Neuronal stem cell (in vitro differentiated cells): ENCODE results near the gene DUSP2.

Source experiments
- DNase-seq: peaks from one replicate; pipeline ENCODE4 v3.0.0-alpha.2; 2013; ENCODE audit warnings: low spot score
- H2AFZ ChIP-seq: one replicate; pipeline ENCODE4 v1.6.1; 2013; ENCODE audit warnings: mild to moderate bottlenecking, low read length, inconsistent platforms
- H2AK5ac ChIP-seq: 2 replicates; pipeline ENCODE4 v1.6.1; 2013; ENCODE audit warnings: low read depth, mild to moderate bottlenecking, inconsistent platforms, low read length, moderate library complexity, mixed read lengths
- H2BK120ac ChIP-seq: 2 replicates; pipeline ENCODE4 v1.6.1; 2013; ENCODE audit warnings: low read depth, mild to moderate bottlenecking, inconsistent platforms, low read length, moderate library complexity, mixed read lengths
- H2BK12ac ChIP-seq: one replicate; pipeline ENCODE4 v1.6.1; 2013; ENCODE audit warnings: low read length, inconsistent platforms
- H2BK15ac ChIP-seq: 2 replicates; pipeline ENCODE4 v1.6.1; 2013; ENCODE audit warnings: mild to moderate bottlenecking, low read length, inconsistent platforms, mixed read lengths
- H2BK5ac ChIP-seq: one replicate; pipeline ENCODE4 v1.6.1; 2013; ENCODE audit warnings: inconsistent platforms, mild to moderate bottlenecking, low read length, moderate library complexity
- H3K14ac ChIP-seq: one replicate; pipeline ENCODE4 v1.6.1; 2013; ENCODE audit warnings: low read length, inconsistent platforms
- H3K18ac ChIP-seq: 2 replicates; pipeline ENCODE4 v1.6.1; 2013; ENCODE audit warnings: low read length, inconsistent platforms
- H3K23ac ChIP-seq: 2 replicates; pipeline ENCODE4 v1.6.1; 2013; ENCODE audit warnings: low read depth, mild to moderate bottlenecking, mixed read lengths, low read length, inconsistent platforms; ENCODE audit not compliant: poor library complexity
- H3K27ac ChIP-seq: replicated peaks from 3 replicates; pipeline ENCODE4 v1.5.1; 2013; ENCODE audit warnings: low read length, inconsistent platforms
- H3K27me3 ChIP-seq, 3 experiments: 2 replicates each; pipeline ENCODE4 v1.6.1; 2013; ENCODE audit warnings: low read length in 3 of 3, mild to moderate bottlenecking in 2 of 3, inconsistent platforms in 1 of 3, low read depth in 1 of 3, mixed read lengths in 1 of 3, moderate library complexity in 1 of 3; ENCODE audit not compliant: control insufficient read depth in 3 of 3, insufficient read depth in 3 of 3
- H3K36me3 ChIP-seq, 2 donors: replicated peaks in 1 of 2; 2 replicates each; pipeline ENCODE4 v1.6.1; 2013; ENCODE audit warnings: low read length in 2 of 2; ENCODE audit not compliant: control insufficient read depth in 2 of 2, insufficient read depth in 2 of 2
- H3K4ac ChIP-seq: 2 replicates; pipeline ENCODE4 v1.6.1; 2013; ENCODE audit warnings: inconsistent platforms, mild to moderate bottlenecking, low read length, moderate library complexity
- H3K4me1 ChIP-seq, 2 donors: 1 replicate in 1 of 2; 2 replicates in 1 of 2; pipeline ENCODE4 v1.6.1; 2013; ENCODE audit warnings: low read length in 2 of 2, low read depth in 1 of 2; ENCODE audit not compliant: control insufficient read depth in 2 of 2, insufficient read depth in 1 of 2
- H3K4me2 ChIP-seq: one replicate; pipeline ENCODE4 v1.6.1; 2013; ENCODE audit warnings: mild to moderate bottlenecking, low read length, inconsistent platforms; ENCODE audit not compliant: insufficient read depth, poor library complexity, severe bottlenecking
- H3K4me3 ChIP-seq, 2 donors: 2 replicates each; pipeline ENCODE4 v1.5.1; 2013; ENCODE audit warnings: low read length in 2 of 2, mild to moderate bottlenecking in 2 of 2, inconsistent platforms in 1 of 2, moderate library complexity in 1 of 2
- H3K79me1 ChIP-seq: one replicate; pipeline ENCODE4 v1.6.1; 2013; ENCODE audit warnings: low read depth, mild to moderate bottlenecking, inconsistent platforms, low read length, moderate library complexity
- H3K9ac ChIP-seq: one replicate; pipeline ENCODE4 v1.6.1; 2013; ENCODE audit warnings: mild to moderate bottlenecking, low read depth, low read length, inconsistent platforms; ENCODE audit not compliant: poor library complexity
- H3K9me3 ChIP-seq, 2 donors: replicated peaks in 1 of 2; 2 replicates each; pipeline versions ENCODE3 to v1.6.1; 2013; ENCODE audit warnings: low read length in 2 of 2, mild to moderate bottlenecking in 2 of 2, inconsistent platforms in 1 of 2, low read depth in 1 of 2, mixed read lengths in 1 of 2, moderate library complexity in 1 of 2; ENCODE audit not compliant: control insufficient read depth in 2 of 2, insufficient read depth in 1 of 2
- H4K8ac ChIP-seq: one replicate; pipeline ENCODE4 v1.6.1; 2013; ENCODE audit warnings: low read depth, mild to moderate bottlenecking, inconsistent platforms, low read length, moderate library complexity
- H4K91ac ChIP-seq: one replicate; pipeline ENCODE4 v1.6.1; 2013; ENCODE audit warnings: low read length, low read depth, mild to moderate bottlenecking, inconsistent platforms; ENCODE audit not compliant: poor library complexity
- WGBS, 2 donors: extraction: QIAGEN DNeasy Blood & Tissue Kit; methylation state at CpG; one replicate each; pipeline ENCODE4 v1.1.7; 2013; ENCODE audit warnings: missing lambda C conversion rate in 2 of 2, mixed read lengths in 1 of 2; ENCODE audit not compliant: insufficient read length in 2 of 2, insufficient replicate concordance in 1 of 2; ENCODE audit errors: extremely low coverage in 2 of 2; 5-methylcytosine and 5-hydroxymethylcytosine counted together

Gene DUSP2

DNA sequence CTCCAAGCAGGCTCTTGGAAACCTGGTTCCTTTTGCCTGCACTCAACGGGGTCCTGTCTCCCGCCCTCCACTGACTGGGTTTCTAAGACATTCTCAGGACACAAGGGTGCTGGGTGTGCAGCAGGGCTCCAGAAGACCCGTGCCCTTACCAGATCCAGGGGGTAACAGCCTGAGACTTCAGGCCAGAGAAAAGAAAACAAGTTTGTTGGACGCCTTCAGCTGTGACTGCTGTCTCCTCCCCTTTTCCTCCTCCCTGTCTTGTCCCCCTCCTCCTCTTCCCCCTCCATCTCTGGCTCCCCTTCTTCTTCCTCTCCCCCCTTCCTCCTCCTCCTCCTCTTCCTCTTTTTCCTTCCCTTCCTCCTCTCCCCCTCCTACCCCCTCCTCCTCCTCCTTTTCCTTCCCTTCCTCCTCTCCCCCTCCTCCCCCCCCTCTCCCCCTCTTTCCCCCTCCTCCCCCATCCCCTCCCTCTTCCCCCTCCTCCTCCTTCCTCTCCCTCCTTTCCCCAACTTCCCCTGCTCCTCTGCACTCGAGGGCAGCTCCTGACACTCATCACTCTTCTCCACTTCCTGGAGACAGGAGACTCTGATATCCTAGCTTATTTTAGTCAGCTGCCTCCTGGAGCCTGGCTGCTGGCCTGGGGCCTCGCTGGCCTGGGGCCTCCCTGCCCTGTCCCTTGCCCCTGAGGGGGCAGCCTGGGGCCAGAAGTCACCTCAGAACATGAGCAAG is 41.3 kb downstream of the DUSP2 start:
- H4K91ac ChIP-seq: no peak overlapping the region
- peak overlapping the region; percentile 72 for H2BK15ac ChIP-seq
- H2BK12ac ChIP-seq: peak overlapping the region; percentile 64
- no peak overlapping the region for H3K4me3 ChIP-seq
- DNase-seq: no peak
- no peak overlapping the region for H3K27ac ChIP-seq
- no peak overlapping the region for H3K4ac ChIP-seq
- no peaks in the 10 kb centered on the region for H3K36me3 ChIP-seq
- H3K18ac ChIP-seq: peak overlapping the region; percentile 90
- H3K4me1 ChIP-seq: peaks cover 9 to 25% of the 10 kb centered on the region in 2 donors
- H3K23ac ChIP-seq: no peak overlapping the region
- no peak overlapping the region for H2BK5ac ChIP-seq
- peak overlapping the region; percentile 30 for H2BK120ac ChIP-seq
- no peak overlapping the region for H3K9ac ChIP-seq
- peaks cover 9 to 12% of the 10 kb centered on the region in 2 donors for H3K9me3 ChIP-seq
- H3K4me2 ChIP-seq: no peak overlapping the region
- no CpG with 5 or more reads among the region's 6 CpGs for WGBS, 2 donors
- H2AFZ ChIP-seq: peak overlapping the region; percentile 39
- no peaks in the 10 kb centered on the region for H3K79me1 ChIP-seq
- H4K8ac ChIP-seq: no peak overlapping the region
- H2AK5ac ChIP-seq: peak overlapping the region; percentile 98
- peaks cover 0 to 2% (median 0%) of the 10 kb centered on the region in 3 experiments for H3K27me3 ChIP-seq
- H3K14ac ChIP-seq: peak overlapping the region; percentile 85

DNA sequence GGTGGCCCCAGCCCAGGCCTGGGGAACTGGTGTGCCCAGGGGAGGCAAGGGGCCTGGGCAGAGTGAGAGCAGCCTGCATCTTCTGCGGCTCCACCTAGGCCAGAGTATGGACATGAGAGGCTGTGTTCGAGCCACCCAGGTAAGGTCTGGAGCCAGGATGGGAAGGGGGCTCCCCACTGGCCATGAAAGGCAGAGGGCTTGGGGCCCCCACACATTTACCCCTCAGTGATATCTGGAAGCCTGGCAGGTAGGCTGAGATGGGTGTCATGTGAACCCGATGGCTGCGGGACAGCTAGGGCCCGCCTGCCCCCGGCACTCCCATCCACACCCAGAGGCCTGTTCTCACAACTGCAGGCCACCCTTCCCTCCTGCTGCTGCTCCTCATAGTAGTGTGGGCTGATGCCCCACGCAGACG is 42.0 kb downstream of the DUSP2 start:
- H2BK120ac ChIP-seq: peak overlapping the region; percentile 4
- H3K4me3 ChIP-seq: no peak overlapping the region
- no CpG with 5 or more reads among the region's 8 CpGs for WGBS, 2 donors
- peak overlapping the region; percentile 80 for H3K9ac ChIP-seq
- peak overlapping the region; percentile 37 for H3K23ac ChIP-seq
- H3K36me3 ChIP-seq: no peaks in the 10 kb centered on the region
- peak overlapping the region; percentile 87 for H2BK12ac ChIP-seq
- peaks cover 0 to 3% (median 0%) of the 10 kb centered on the region in 3 experiments for H3K27me3 ChIP-seq
- H3K4me1 ChIP-seq: peaks cover 1 to 17% of the 10 kb centered on the region in 2 donors
- H2BK5ac ChIP-seq: no peak overlapping the region
- no peak for DNase-seq
- no peaks in the 10 kb centered on the region for H3K79me1 ChIP-seq
- H3K4me2 ChIP-seq: no peak overlapping the region
- no peak overlapping the region for H3K27ac ChIP-seq
- H4K8ac ChIP-seq: no peak overlapping the region
- H4K91ac ChIP-seq: no peak overlapping the region
- H2AK5ac ChIP-seq: peak overlapping the region; percentile 88
- no peak overlapping the region for H3K14ac ChIP-seq
- H3K9me3 ChIP-seq: peaks cover 9 to 12% of the 10 kb centered on the region in 2 donors
- H3K4ac ChIP-seq: peak overlapping the region; percentile 56
- H2AFZ ChIP-seq: peak overlapping the region; percentile 39
- H2BK15ac ChIP-seq: peak overlapping the region; percentile 78
- H3K18ac ChIP-seq: peak overlapping the region; percentile 36

DNA sequence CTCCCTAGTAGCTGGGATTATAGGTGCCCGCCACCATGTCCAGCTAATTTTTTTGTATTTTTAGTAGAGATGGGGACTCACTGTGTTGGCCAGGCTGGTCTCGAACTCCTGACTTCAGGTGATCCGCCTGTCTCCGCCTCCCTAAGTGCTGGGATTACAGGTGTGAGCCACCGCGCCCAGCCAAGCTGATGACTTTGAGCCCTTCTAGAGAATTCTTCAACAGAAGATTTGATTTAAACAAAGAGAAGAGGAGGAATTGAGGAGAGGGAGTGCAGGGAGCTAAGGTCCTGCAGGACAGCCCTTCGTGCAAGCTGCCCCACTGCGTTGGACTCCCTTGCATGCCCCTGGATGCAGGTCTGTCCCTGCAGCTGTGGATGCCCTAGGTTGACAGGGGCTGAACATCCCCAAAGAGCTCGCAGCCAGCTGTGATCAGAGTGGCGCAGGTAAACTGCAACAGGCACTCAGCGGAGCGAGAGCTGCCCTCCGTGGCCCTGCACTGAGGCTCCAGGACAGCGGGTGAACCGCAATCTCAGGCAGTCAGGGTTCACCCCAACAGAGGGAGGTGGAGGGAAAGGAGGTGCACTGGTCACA is 42.5 kb downstream of the DUSP2 start:
- Histone ChIP-seq H3K4me3 (no peak overlapping the region), H4K91ac (no peak overlapping the region), H2AFZ (no peak overlapping the region), H3K4me1 (peaks cover 0 to 12% of the 10 kb centered on the region in 2 donors), H4K8ac (no peak overlapping the region), H3K36me3 (no peaks in the 10 kb centered on the region), H3K23ac (peak overlapping the region; percentile 37), H3K14ac (no peak overlapping the region), H3K4me2 (no peak overlapping the region), H3K9ac (peak overlapping the region; percentile 80), H2BK15ac (peak overlapping the region; percentile 78), H2BK120ac (peak overlapping the region; percentile 4), H3K4ac (peak overlapping the region; percentile 56), H2BK5ac (no peak overlapping the region), H3K9me3 (peaks cover 9 to 12% of the 10 kb centered on the region in 2 donors), H3K27ac (no peak overlapping the region), H2BK12ac (peak overlapping the region; percentile 87), H3K18ac (peak overlapping the region; percentile 36), H2AK5ac (peak overlapping the region; percentile 88), H3K79me1 (no peaks in the 10 kb centered on the region), H3K27me3 (peaks cover 0 to 3% (median 0%) of the 10 kb centered on the region in 3 experiments)
- no peak for DNase-seq
- no CpG with 5 or more reads among the region's 15 CpGs for WGBS, 2 donors

- H2BK120ac ChIP-seq: no peak overlapping the region
- H3K27ac ChIP-seq: no peak overlapping the region
- peak overlapping the region; percentile 61 for H3K18ac ChIP-seq
Measured at GRCh38 chr2:96100893-96101304, 44.3 kb downstream of the DUSP2 start.

More at GRCh38 chr2:96100893-96101304, 44.3 kb downstream of the DUSP2 start:
- peak overlapping the region; percentile 14 for H2BK12ac ChIP-seq
- no peak overlapping the region for H3K4ac ChIP-seq
- H3K36me3 ChIP-seq: no peaks in the 10 kb centered on the region
- peak overlapping the region; percentile 46 for H2AFZ ChIP-seq
- whole genome bisulfite sequencing, 2 donors: no CpG with 5 or more reads among the region's 3 CpGs
- H3K14ac ChIP-seq: no peak overlapping the region
- DNase-seq: no peak
- H2BK5ac ChIP-seq: no peak overlapping the region
- H3K4me3 ChIP-seq: no peak overlapping the region
- H3K27me3 ChIP-seq: peaks cover 0 to 3% (median 0%) of the 10 kb centered on the region in 3 experiments
- no peaks in the 10 kb centered on the region for H3K79me1 ChIP-seq
- H3K4me1 ChIP-seq: peaks cover 0 to 12% of the 10 kb centered on the region in 2 donors
- H3K23ac ChIP-seq: no peak overlapping the region
- no peak overlapping the region for H2AK5ac ChIP-seq
- H3K9ac ChIP-seq: no peak overlapping the region
- H3K9me3 ChIP-seq: peaks cover 7 to 10% of the 10 kb centered on the region in 2 donors
- no peak overlapping the region for H4K91ac ChIP-seq
- H4K8ac ChIP-seq: no peak overlapping the region
- no peak overlapping the region for H2BK15ac ChIP-seq
- H3K4me2 ChIP-seq: no peak overlapping the region
